H1 (cell line): ENCODE results near the gene ZFHX2. TPM values are rescaled to one million over a fixed set of nuclear protein-coding genes. Genes with fewer than 3 reads are reported as not detected.

ENCODE experiments used
- CTCF ChIA-PET: fragments of 300-600 bp; sonication (Branson Sonifier 250); formaldehyde crosslinking; loops from one replicate; lab custom pipeline; 2021; ENCODE audit not compliant: partially characterized antibody; lab: Charles Lee
- POLR2A ChIA-PET: fragments of 300-600 bp; sonication (Branson Sonifier 250); formaldehyde crosslinking; loops from one replicate; lab custom pipeline; 2021; ENCODE audit warnings: inconsistent platforms; ENCODE audit not compliant: partially characterized antibody; lab: Charles Lee
- DNase-seq, 2 experiments: peaks; one replicate each; pipeline versions ENCODE4 v3.0.0 to v3.0.0-alpha.2; 2010 to 2022; ENCODE audit warnings: low spot score in 2 of 2, low read depth in 1 of 2, mixed read lengths in 1 of 2
- FAIRE-seq: peaks from 2 replicates; lab custom pipeline; 2011; peaks lifted over from hg19 to GRCh38; lab: Jason Lieb, UNC
- H2AFZ ChIP-seq: 2 replicates; pipeline ENCODE4 v1.8.1; 2012; ENCODE audit warnings: low read length, inconsistent platforms
- H2AK5ac ChIP-seq: 2 replicates; pipeline ENCODE4 v1.6.1; 2013; ENCODE audit warnings: low read depth, low read length
- H2BK120ac ChIP-seq: replicated peaks from 2 replicates; pipeline ENCODE3; 2013; ENCODE audit warnings: low read depth, low read length, inconsistent platforms
- H2BK12ac ChIP-seq: 2 replicates; pipeline ENCODE4 v1.6.1; 2013; ENCODE audit warnings: low read depth, low read length
- H2BK15ac ChIP-seq: 2 replicates; pipeline ENCODE4 v1.6.1; 2013; ENCODE audit warnings: low read length
- H2BK20ac ChIP-seq: 2 replicates; pipeline ENCODE4 v1.6.1; 2013; ENCODE audit warnings: low read length
- H2BK5ac ChIP-seq: 2 replicates; pipeline ENCODE4 v1.6.1; 2013; ENCODE audit warnings: low read depth, low read length
- H3K14ac ChIP-seq: 2 replicates; pipeline ENCODE4 v1.6.1; 2013; ENCODE audit warnings: inconsistent platforms; ENCODE audit not compliant: insufficient read length
- H3K18ac ChIP-seq: 2 replicates; pipeline ENCODE4 v1.6.1; 2013; ENCODE audit warnings: low read length; ENCODE audit errors: extremely low read depth
- H3K23ac ChIP-seq: 2 replicates; pipeline ENCODE4 v1.6.1; 2013; ENCODE audit warnings: inconsistent platforms; ENCODE audit not compliant: insufficient read length
- H3K23me2 ChIP-seq: 2 replicates; pipeline ENCODE4 v1.6.1; 2013; ENCODE audit warnings: low read depth, low read length
- H3K27ac ChIP-seq: 2 replicates; pipeline ENCODE4 v1.6.1; 2011; ENCODE audit warnings: low read depth, low read length, inconsistent platforms
- H3K27me3 ChIP-seq, 4 experiments: replicated peaks in 1 of 4; 1 replicate in 1 of 4; 2 replicates in 3 of 4; pipeline versions ENCODE4 v1.6.1 to v1.8.1; 2011 to 2013; ENCODE audit warnings: low read length in 3 of 4, mild to moderate bottlenecking in 3 of 4, inconsistent platforms in 2 of 4, mixed read lengths in 2 of 4, moderate library complexity in 1 of 4; ENCODE audit not compliant: control insufficient read depth in 3 of 4, insufficient read depth in 3 of 4; ENCODE audit errors: extremely low read depth in 1 of 4
- H3K36me3 ChIP-seq, 4 experiments: 2 replicates each; pipeline versions ENCODE4 v1.6.1 to v1.8.1; 2011 to 2013; ENCODE audit warnings: mild to moderate bottlenecking in 4 of 4, low read length in 3 of 4, moderate library complexity in 2 of 4, control low read depth in 1 of 4, inconsistent platforms in 1 of 4; ENCODE audit not compliant: insufficient read depth in 4 of 4, control insufficient read depth in 2 of 4
- H3K4ac ChIP-seq: replicated peaks from 2 replicates; pipeline ENCODE3; 2013; ENCODE audit warnings: low read length, low read depth, mixed read lengths, inconsistent platforms; ENCODE audit not compliant: insufficient read length
- H3K4me1 ChIP-seq, 4 experiments: replicated peaks in 1 of 4; 1 replicate in 1 of 4; 2 replicates in 3 of 4; pipeline versions ENCODE4 v1.6.1 to v1.8.1; 2011 to 2013; ENCODE audit warnings: low read length in 3 of 4, inconsistent platforms in 2 of 4, mixed read lengths in 1 of 4; ENCODE audit not compliant: insufficient read depth in 4 of 4, control insufficient read depth in 3 of 4
- H3K4me2 ChIP-seq, 2 experiments: 2 replicates each; pipeline versions ENCODE4 v1.6.1 to v1.8.1; 2011 to 2013; ENCODE audit warnings: low read depth in 2 of 2, low read length in 2 of 2, control low read depth in 1 of 2, inconsistent platforms in 1 of 2, mild to moderate bottlenecking in 1 of 2; ENCODE audit not compliant: insufficient read depth in 1 of 2
- H3K4me3 ChIP-seq, 4 experiments: fragments of 200-600, 300-600 bp in 1 of 4; sonication (generic), shearing (Covaris generic), sonication (Bioruptor Twin) in 1 of 4; 2 replicates each; pipeline versions ENCODE4 v1.5.1 to v1.8.1; 2011 to 2016; ENCODE audit warnings: low read length in 4 of 4, low read depth in 3 of 4, control low read depth in 2 of 4, inconsistent platforms in 2 of 4, mild to moderate bottlenecking in 2 of 4, mixed read lengths in 1 of 4, moderate library complexity in 1 of 4; ENCODE audit not compliant: insufficient read depth in 2 of 4; ENCODE audit errors: extremely low read depth in 1 of 4
- H3K56ac ChIP-seq: replicated peaks from 2 replicates; pipeline ENCODE3; 2013; ENCODE audit warnings: low read depth, mild to moderate bottlenecking, mixed read lengths, low read length, inconsistent platforms; ENCODE audit not compliant: insufficient read length
- H3K79me1 ChIP-seq: 2 replicates; pipeline ENCODE4 v1.6.1; 2013; ENCODE audit warnings: low read depth, low read length, control low read depth
- H3K79me2 ChIP-seq, 2 experiments: 2 replicates each; pipeline versions ENCODE4 v1.6.1 to v1.8.1; 2012 to 2013; ENCODE audit warnings: low read length in 2 of 2, mild to moderate bottlenecking in 2 of 2, inconsistent platforms in 1 of 2; ENCODE audit not compliant: insufficient read depth in 2 of 2, control insufficient read depth in 1 of 2
- H3K9ac ChIP-seq, 4 experiments: replicated peaks in 1 of 4; 1 replicate in 1 of 4; 2 replicates in 3 of 4; pipeline versions ENCODE4 v1.6.1 to v1.8.1; 2011 to 2013; ENCODE audit warnings: low read depth in 3 of 4, low read length in 3 of 4, control low read depth in 2 of 4, mild to moderate bottlenecking in 2 of 4, moderate library complexity in 2 of 4, inconsistent platforms in 1 of 4; ENCODE audit errors: extremely low read depth in 1 of 4
- H3K9me3 ChIP-seq, 2 experiments: 2 replicates each; pipeline versions ENCODE4 v1.6.1 to v1.8.1; 2012 to 2013; ENCODE audit warnings: mild to moderate bottlenecking in 2 of 2, moderate library complexity in 2 of 2, control low read depth in 1 of 2, inconsistent platforms in 1 of 2, low read depth in 1 of 2, low read length in 1 of 2, mixed read lengths in 1 of 2; ENCODE audit not compliant: insufficient read depth in 2 of 2
- H4K20me1 ChIP-seq, 2 experiments: replicated peaks in 1 of 2; 2 replicates each; pipeline versions ENCODE3 to v1.8.1; 2011 to 2013; ENCODE audit warnings: inconsistent platforms in 2 of 2, low read length in 2 of 2, mild to moderate bottlenecking in 1 of 2; ENCODE audit not compliant: insufficient read depth in 2 of 2, control insufficient read depth in 1 of 2
- H4K5ac ChIP-seq: 2 replicates; pipeline ENCODE4 v1.6.1; 2013; ENCODE audit warnings: low read length, low read depth, mixed read lengths, inconsistent platforms; ENCODE audit not compliant: insufficient read length
- H4K8ac ChIP-seq: 2 replicates; pipeline ENCODE4 v1.8.0; 2013; ENCODE audit warnings: mild to moderate bottlenecking, moderate library complexity, low read length, inconsistent platforms; ENCODE audit not compliant: insufficient read depth; ENCODE audit errors: extremely low read depth
- H4K91ac ChIP-seq: replicated peaks from 2 replicates; pipeline ENCODE3; 2013; ENCODE audit warnings: low read length, mixed read lengths, inconsistent platforms; ENCODE audit not compliant: insufficient read length
- CTCF ChIP-seq, 3 experiments: IDR thresholded peaks; 1 replicate in 2 of 3; 2 replicates in 1 of 3; pipeline versions ENCODE4 v1.5.1 to v1.6.1; 2011; ENCODE audit warnings: low read length in 3 of 3, mild to moderate bottlenecking in 3 of 3, inconsistent platforms in 2 of 3, low read depth in 1 of 3, moderate library complexity in 1 of 3; ENCODE audit not compliant: insufficient read depth in 1 of 3; ENCODE audit errors: control extremely low read depth in 1 of 3
- TCF12 ChIP-seq: IDR thresholded peaks from 2 replicates; pipeline ENCODE4 v1.6.1; 2011; ENCODE audit warnings: low read depth, mild to moderate bottlenecking, low read length
- WGBS, 2 experiments: shearing (Covaris generic) in 1 of 2; methylation state at CpG; one replicate each; pipeline versions ENCODE4 v1.1.6 to v1.1.7; 2013 to 2015; ENCODE audit warnings: low lambda C conversion rate in 2 of 2, mixed read lengths in 2 of 2, inconsistent platforms in 1 of 2, low coverage in 1 of 2, missing lambda C conversion rate in 1 of 2; ENCODE audit not compliant: insufficient replicate concordance in 2 of 2, insufficient coverage in 1 of 2, insufficient read length in 1 of 2; ENCODE audit errors: extremely low coverage in 1 of 2, missing lambda C conversion rate in 1 of 2; 5-methylcytosine and 5-hydroxymethylcytosine counted together
- polyA plus RNA-seq, 7 experiments: library from polyadenylated mRNA; depleted of rRNA in 3 of 7; stranded (reverse) in 5 of 7; unstranded in 2 of 7; fragments of >200 nt in 5 of 7; fragments of 200-250 nt in 2 of 7; gene quantifications; 1 replicate in 5 of 7; 2 replicates in 1 of 7; 4 replicates in 1 of 7; pipeline versions ENCODE4 v1.2.1 to v1.2.3, GENCODE V29; 2011 to 2013; ENCODE audit warnings: missing spikeins in 2 of 7, mixed read lengths in 2 of 7
- total RNA-seq: library from RNA; stranded (reverse); fragmentation: NEBNext Ultra II Directional; extraction: Animal tissue kit (Norgen Biotek cat#: 25700); gene quantifications from 2 replicates; pipeline ENCODE4 v1.2.1, GENCODE V29; 2021

ZFHX2 gene
- total and polyA plus RNA-seq, 2 of the 8 experiments (the other 6 are each of a cell fraction or from before 2014, with no cell fraction given): 2.7 to 27.0 TPM

DNA sequence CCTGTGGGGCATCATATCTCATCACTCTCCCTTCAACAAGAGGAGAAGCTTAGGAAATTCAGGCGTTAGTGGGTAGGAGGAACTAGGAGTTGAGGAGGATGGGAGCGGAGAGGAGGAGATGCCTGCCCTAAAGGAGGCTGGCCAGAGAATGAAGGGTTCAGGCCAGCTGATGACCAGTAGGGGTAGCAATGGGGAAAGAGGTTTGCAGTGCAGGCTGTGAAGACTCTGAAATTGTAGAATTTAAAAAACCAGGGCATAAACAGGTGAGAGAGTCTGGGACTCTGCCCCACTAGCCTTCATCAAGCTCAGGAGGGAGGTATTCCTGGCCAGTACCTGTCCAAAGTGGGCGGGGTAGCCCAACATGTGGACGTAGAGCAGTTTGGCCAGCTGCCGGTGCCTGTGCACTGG lies 15.2 kb upstream of the ZFHX2 start:
- Histone ChIP-seq H4K91ac (no peak overlapping the region), H3K4me1 (peaks cover 8 to 21% (median 11%) of the 10 kb centered on the region in 4 experiments), H4K5ac (peak overlapping the region; percentile 11), H3K18ac (peak overlapping the region; percentile 66), H4K8ac (0 out of 2 replicates have a peak overlapping the region, but pooled peaks have one; percentile 51), H3K36me3 (peaks cover 5 to 10% (median 9%) of the 10 kb centered on the region in 4 experiments; a peak in 7 of 8 replicates), H3K4me3 (peak overlapping the region; percentile 52 to 81 (median 67)), H3K23me2 (peaks cover 7% of the 10 kb centered on the region; the same call in 1 of the 2 replicates), H3K23ac (no peak overlapping the region), H4K20me1 (peaks cover 0 to 3% of the 10 kb centered on the region in 2 experiments), H2BK20ac (no peak overlapping the region), H3K9me3 (no peaks in the 10 kb centered on the region), H3K56ac (peak overlapping the region; percentile 59), H2BK15ac (no peak overlapping the region), H2BK5ac (peak overlapping the region; percentile 72; the same call in 1 of the 2 replicates), H3K9ac (peak overlapping the region in 3 of 4 experiments; percentile 63 to 69 (median 66); a peak in 6 of 7 replicates), H3K4me2 (peak overlapping the region; percentile 91 to 94), H3K79me1 (no peaks in the 10 kb centered on the region), H3K79me2 (no peaks in the 10 kb centered on the region), H2AFZ (no peak overlapping the region), H3K27me3 (no peaks in the 10 kb centered on the region), H2AK5ac (no peak overlapping the region), H3K4ac (peak overlapping the region; percentile 32), H2BK12ac (no peak overlapping the region), H2BK120ac (no peak overlapping the region), H3K14ac (no peak overlapping the region), H3K27ac (peak overlapping the region; percentile 51)
- CTCF ChIA-PET: interaction anchor here (0.9 to 70.5 kb wide), 6 partner anchors 8 to 344 kb away, joined by 3 to 2092 read pairs (median 4); partner anchors contain the start of gene NGDN
- TF ChIP-seq CTCF (IDR thresholded peaks at IDR 0.05; ENCODE audit: control extremely low read depth in 1 of 3, insufficient read depth in 1 of 3, low read depth in 1 of 3, low read length in 3 of 3): peak in 2 of 3 experiments; percentile 11 to 33; a peak in 2 of 4 replicates
- TF ChIP-seq TCF12: no peak
- FAIRE-seq: no peak
- WGBS, 2 experiments: 16% methylated on average over 5 of the region's 5 CpGs; no CpG with 5 or more reads in 1 of the 2 experiments
- no peak for DNase-seq
- POLR2A ChIA-PET: interaction anchor here (0.7 to 52.7 kb wide), 10 partner anchors 9 to 629 kb away, joined by 3 to 1523 read pairs (median 6); partner anchors contain the start of genes NGDN, THTPA and ZFHX2
